Thyroid gland (tissue), 4 donors: Measurements from ENCODE around the gene BARX1. TPM values are rescaled to one million over a fixed set of nuclear protein-coding genes. Genes with fewer than 3 reads are reported as not detected.
"Not testable (repeated sequence)": the region's sequence is repeated elsewhere in the genome, so short reads cannot be mapped to it uniquely, and the experiment has no call there.

ENCODE experiments used
- DNase-seq, 2 donors: peaks; one replicate each; pipeline ENCODE4 v3.0.0-alpha.2; 2019
- H3K27ac ChIP-seq, 3 donors: fragments of 200-600 bp; sonication (generic); 1 replicate in 2 of 3; 2 replicates in 1 of 3; pipeline ENCODE4 v1.5.1; 2016 to 2019; ENCODE audit warnings: mild to moderate bottlenecking in 1 of 3, moderate library complexity in 1 of 3
- H3K27me3 ChIP-seq: fragments of 200-600 bp; sonication (generic); one replicate; pipeline ENCODE4 v1.5.1; 2019
- H3K36me3 ChIP-seq, 2 donors: fragments of 200-600 bp; sonication (generic); one replicate each; pipeline ENCODE4 v1.5.1; 2016 to 2019
- H3K4me1 ChIP-seq, 2 donors: fragments of 200-600 bp; sonication (generic); one replicate each; pipeline ENCODE4 v1.5.1; 2017 to 2019
- H3K4me3 ChIP-seq, 3 donors: fragments of 200-600 bp; sonication (generic); replicated peaks in 1 of 3; 1 replicate in 2 of 3; 2 replicates in 1 of 3; pipeline ENCODE4 v1.5.1; 2016; ENCODE audit warnings: mild to moderate bottlenecking in 1 of 3
- H3K9me3 ChIP-seq: fragments of 200-600 bp; sonication (generic); one replicate; pipeline ENCODE4 v1.5.1; 2017
- CTCF ChIP-seq, 6 experiments: fragments of 200-600 bp in 3 of 6; fragments of 450-650 bp in 3 of 6; sonication (generic) in 3 of 6; IDR thresholded peaks; one replicate each; pipeline ENCODE4 v1.5.1; 2016 to 2019; ENCODE audit warnings: antibody characterized with exemption in 6 of 6, mild to moderate bottlenecking in 2 of 6, inconsistent platforms in 1 of 6, moderate library complexity in 1 of 6
- POLR2A ChIP-seq, 2 donors: fragments of 450-650 bp; IDR thresholded peaks; one replicate each; pipeline ENCODE4 v1.6.1; 2017; ENCODE audit warnings: antibody characterized with exemption in 2 of 2, mild to moderate bottlenecking in 2 of 2, moderate library complexity in 1 of 2
- WGBS, 2 donors: methylation state at CpG; one replicate each; pipeline ENCODE4 v1.1.5; 2017; 5-methylcytosine and 5-hydroxymethylcytosine counted together
- intact Hi-C: fragments of 100-400 bp; cut with DNase I; formaldehyde crosslinking; loops from one replicate; pipeline ENCODE4 v1.15.1; 2023
- total RNA-seq, 4 donors: library from RNA; depleted of rRNA; stranded (reverse); fragments of >200 nt; gene quantifications; one replicate each; pipeline ENCODE4 v1.2.3, GENCODE V29; 2016

BARX1 gene
- total RNA-seq, 4 donors from 2014 or later = 0.33 to 2.1 (median 0.75) TPM; not detected in 1

DNA sequence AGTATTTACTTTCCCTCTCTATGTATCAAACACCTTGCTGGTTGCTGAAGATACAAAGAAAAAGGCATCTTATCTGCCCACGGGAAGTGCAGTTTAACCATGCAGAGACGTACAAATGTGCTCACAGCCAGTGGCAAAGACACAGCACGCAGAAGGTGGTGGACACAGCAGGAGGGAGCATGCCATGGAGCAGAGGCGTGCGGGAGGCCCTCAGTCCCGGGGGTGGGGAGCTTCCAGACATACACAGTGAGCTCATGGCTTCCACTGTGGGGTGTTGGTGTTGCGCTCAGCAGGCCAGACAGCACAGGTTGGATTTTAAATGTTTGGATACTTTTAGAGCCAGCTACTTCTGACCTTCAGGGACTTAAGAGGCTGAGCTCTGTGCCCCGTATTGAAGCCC, 8.8 kb upstream of the BARX1 start:
- H3K27me3 ChIP-seq = peaks cover 23% of the 10 kb centered on the region
- 65 to 74% methylated on average over 8 of the region's 8 CpGs for WGBS, 2 donors
- H3K27ac ChIP-seq = no peak overlapping the region
- no peaks in the 10 kb centered on the region for H3K36me3 ChIP-seq
- H3K4me1 ChIP-seq = peaks cover 12 to 22% of the 10 kb centered on the region in 2 donors
- H3K9me3 ChIP-seq = no peaks in the 10 kb centered on the region
- no peak overlapping the region for H3K4me3 ChIP-seq
- no peak for DNase-seq
- intact Hi-C loops = loop anchor here (10.0 kb wide), 1 partner anchor 279 kb away; no protein-coding TSS in a partner anchor
- TF ChIP-seq POLR2A (IDR thresholded peaks at IDR 0.05) (no peak), CTCF (IDR thresholded peaks at IDR 0.05) (no peak)

DNA sequence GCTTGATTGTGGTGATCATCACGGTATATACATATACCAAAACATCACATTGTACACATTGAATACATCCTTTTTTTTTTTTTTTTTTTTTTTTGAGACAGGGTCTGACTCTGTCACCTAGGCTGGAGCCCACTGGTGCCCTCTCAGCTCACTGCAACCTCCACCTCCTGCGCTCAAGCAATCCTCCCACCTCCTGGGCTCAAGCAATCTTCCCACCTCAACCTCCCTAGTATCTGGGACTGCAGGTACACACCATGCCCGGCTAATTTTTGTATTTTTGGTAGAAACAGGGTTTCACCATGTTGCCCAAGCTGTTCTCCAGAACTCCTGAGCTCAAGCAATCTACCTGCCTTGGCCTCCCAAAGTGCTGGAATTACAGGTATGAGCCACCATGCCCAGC, 8.3 kb upstream of the BARX1 start:
- H3K36me3 ChIP-seq = not testable (repeated sequence)
- WGBS, 2 donors = 63 to 67% methylated on average over 3 of the region's 3 CpGs
- peaks cover 28% of the 10 kb centered on the region for H3K27me3 ChIP-seq

GRCh38 chr9:93962561-93963440, 7.6 kb upstream of the BARX1 start:
- intact Hi-C loops = loop anchor here (10.0 kb wide), 1 partner anchor 278 kb away; no protein-coding TSS in a partner anchor
- H3K4me3 ChIP-seq = no peak overlapping the region

More for the DNA sequence above, 8.3 kb upstream of the BARX1 start:
- DNase-seq, H3K9me3 ChIP-seq, H3K4me3 ChIP-seq, H3K27ac ChIP-seq: not testable (repeated sequence)
- peaks cover 17 to 26% of the 10 kb centered on the region in 2 donors for H3K4me1 ChIP-seq
- intact Hi-C loops = loop anchor here (10.0 kb wide), 1 partner anchor 279 kb away; no protein-coding TSS in a partner anchor

DNA sequence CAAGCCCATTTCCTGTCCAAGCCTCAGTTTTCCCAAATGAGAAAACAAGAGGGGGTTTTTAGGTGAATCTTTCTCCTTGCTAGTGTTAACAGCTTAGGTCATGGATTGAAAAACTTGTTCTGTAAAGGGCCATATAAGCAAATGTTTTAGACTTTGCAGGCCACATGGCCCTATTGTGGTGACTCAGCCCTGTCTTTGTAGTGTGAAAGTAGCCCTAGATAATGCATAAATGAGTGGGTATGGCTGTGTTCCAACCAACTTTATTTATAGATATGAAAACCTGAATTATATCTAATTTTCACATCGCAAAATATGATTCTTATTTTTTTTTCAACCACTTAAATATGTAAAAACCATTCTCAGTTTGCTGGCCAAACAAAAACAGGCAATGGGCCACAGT, 6.9 kb upstream of the BARX1 start:
- peaks cover 35% of the 10 kb centered on the region for H3K27me3 ChIP-seq

More at GRCh38 chr9:93962561-93963440, 7.6 kb upstream of the BARX1 start:
- no peaks in the 10 kb centered on the region for H3K9me3 ChIP-seq
- peaks cover 19 to 30% of the 10 kb centered on the region in 2 donors for H3K4me1 ChIP-seq
- DNase-seq = peak; percentile 83 to 88
- H3K27me3 ChIP-seq = peaks cover 35% of the 10 kb centered on the region
- H3K27ac ChIP-seq = no peak overlapping the region
- 20 to 22% methylated on average over 22 of the region's 22 CpGs for WGBS, 2 donors
- H3K36me3 ChIP-seq = no peaks in the 10 kb centered on the region
- TF ChIP-seq CTCF (IDR thresholded peaks at IDR 0.05) (peak; percentile 66 to 85 (median 82)), POLR2A (IDR thresholded peaks at IDR 0.05) (no peak)

More for the DNA sequence above, 6.9 kb upstream of the BARX1 start:
- Histone ChIP-seq H3K9me3 (no peaks in the 10 kb centered on the region), H3K27ac (no peak overlapping the region), H3K36me3 (no peaks in the 10 kb centered on the region), H3K4me1 (peaks cover 19 to 30% of the 10 kb centered on the region in 2 donors), H3K4me3 (no peak overlapping the region)
- DNase-seq = no peak
- TF ChIP-seq CTCF (IDR thresholded peaks at IDR 0.05) = no peak
- TF ChIP-seq POLR2A (IDR thresholded peaks at IDR 0.05) = no peak
- intact Hi-C loops = loop anchor here (10.0 kb wide), 1 partner anchor 277 kb away; no protein-coding TSS in a partner anchor
- 73 to 90% methylated on average over 1 of the region's 1 CpG for WGBS, 2 donors
